ENCODE data around the gene SCGB1D4.
A peak's percentile ranks its signal among the peaks of the same experiment; 100 is the strongest.
"Not testable (repeated sequence)": the region's sequence is repeated elsewhere in the genome, so short reads cannot be mapped to it uniquely, and the experiment has no call there.

Gene SCGB1D4

DNA sequence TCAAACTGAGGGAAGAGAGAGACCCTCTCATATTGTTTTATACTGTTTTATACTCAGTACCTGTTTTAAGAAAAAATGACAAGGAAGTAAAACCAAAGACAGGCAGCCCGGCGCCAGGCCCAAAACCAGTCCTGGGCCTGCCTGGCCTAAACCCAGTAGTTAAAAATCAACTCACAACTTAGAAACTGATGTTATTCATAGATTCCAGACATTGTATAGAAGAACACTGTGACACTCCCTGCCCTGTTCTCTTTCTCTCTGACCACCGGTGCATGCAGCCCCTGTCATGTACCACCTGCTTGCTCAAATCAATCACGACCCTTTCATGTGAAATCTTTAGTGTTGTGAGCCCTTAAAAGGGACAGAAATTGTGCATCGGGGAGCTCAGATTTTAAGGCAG is 26.9 kb upstream of the SCGB1D4 start:
- not testable (repeated sequence) for H3K9ac ChIP-seq (ENCODE audit: low read length); H4K20me1 ChIP-seq (ENCODE audit: insufficient read depth, low read length); H3K4me3 ChIP-seq (ENCODE audit: low read length); H3K27me3 ChIP-seq (replicated peaks; ENCODE audit: insufficient read depth, low read length); H2AFZ ChIP-seq (ENCODE audit: low read length); H3K4me2 ChIP-seq (ENCODE audit: low read depth, low read length); DNase-seq; H3K9me3 ChIP-seq (replicated peaks; ENCODE audit: insufficient read depth, low read length); H3K79me2 ChIP-seq (ENCODE audit: low read length); H3K4me1 ChIP-seq (ENCODE audit: low read length); H3K36me3 ChIP-seq (replicated peaks; ENCODE audit: insufficient read depth, low read length); H3K9me2 ChIP-seq (replicated peaks; ENCODE audit: insufficient read depth, low read length); H3K27ac ChIP-seq (ENCODE audit: low read length); H3F3A ChIP-seq (ENCODE audit: insufficient read depth, low read length)

- H3K4me3 ChIP-seq (ENCODE audit: low read length) = no peak overlapping the region
- no peaks in the 10 kb centered on the region for H3K9me2 ChIP-seq (replicated peaks; ENCODE audit: insufficient read depth, low read length)
- H3K4me1 ChIP-seq (ENCODE audit: low read length) = no peaks in the 10 kb centered on the region
- no peaks in the 10 kb centered on the region for H3K79me2 ChIP-seq (ENCODE audit: low read length)
- H4K20me1 ChIP-seq (ENCODE audit: insufficient read depth, low read length) = no peaks in the 10 kb centered on the region
- H3K27me3 ChIP-seq (replicated peaks; ENCODE audit: insufficient read depth, low read length) = no peaks in the 10 kb centered on the region
- no peak overlapping the region for H3K4me2 ChIP-seq (ENCODE audit: low read depth, low read length)
- H2AFZ ChIP-seq (ENCODE audit: low read length) = no peak overlapping the region
- no peak overlapping the region for H3K27ac ChIP-seq (ENCODE audit: low read length)
- H3K36me3 ChIP-seq (replicated peaks; ENCODE audit: insufficient read depth, low read length) = no peaks in the 10 kb centered on the region
- DNase-seq = peak; percentile 26
- no peak for TF ChIP-seq EZH2phosphoT487 (IDR thresholded peaks at IDR 0.05; ENCODE audit: low read length)
- peak; percentile 63 for TF ChIP-seq CTCF (IDR thresholded peaks at IDR 0.05; ENCODE audit: low read length)
- H3F3A ChIP-seq (ENCODE audit: insufficient read depth, low read length) = no peaks in the 10 kb centered on the region
- no peaks in the 10 kb centered on the region for H3K9me3 ChIP-seq (replicated peaks; ENCODE audit: insufficient read depth, low read length)
- no peak overlapping the region for H3K9ac ChIP-seq (ENCODE audit: low read length)
These were observed 26.1 kb upstream of the SCGB1D4 start for GRCh38 chr11:62324731-62325556.

DNA sequence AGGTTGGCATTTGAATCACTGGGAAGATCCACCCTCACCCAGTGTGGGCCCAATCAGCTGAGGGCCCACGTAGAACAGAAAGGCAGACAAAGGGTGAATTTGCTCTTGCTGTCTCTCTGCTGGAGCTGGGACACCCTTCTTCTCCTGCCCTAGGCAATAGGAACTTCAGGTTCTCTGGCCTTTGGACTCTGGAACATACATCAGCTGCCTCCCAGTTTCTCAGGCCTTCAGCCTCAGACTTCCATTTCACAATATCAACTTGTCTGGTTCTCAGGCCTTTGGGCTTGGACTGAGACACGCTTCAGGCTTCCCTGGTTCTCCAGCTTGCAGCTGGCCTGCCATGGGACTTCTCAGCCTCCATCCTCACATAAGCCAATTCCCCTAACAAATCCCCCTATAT is 23.6 kb upstream of the SCGB1D4 start:
- Histone ChIP-seq H3K27me3 (replicated peaks; ENCODE audit: insufficient read depth, low read length) (no peaks in the 10 kb centered on the region), H3K4me2 (ENCODE audit: low read depth, low read length) (no peak overlapping the region), H3K79me2 (ENCODE audit: low read length) (no peaks in the 10 kb centered on the region), H3K36me3 (replicated peaks; ENCODE audit: insufficient read depth, low read length) (no peaks in the 10 kb centered on the region), H3K4me1 (ENCODE audit: low read length) (no peaks in the 10 kb centered on the region), H3K9ac (ENCODE audit: low read length) (no peak overlapping the region), H3F3A (ENCODE audit: insufficient read depth, low read length) (no peaks in the 10 kb centered on the region), H3K9me2 (replicated peaks; ENCODE audit: insufficient read depth, low read length) (no peaks in the 10 kb centered on the region), H2AFZ (ENCODE audit: low read length) (no peak overlapping the region), H3K9me3 (replicated peaks; ENCODE audit: insufficient read depth, low read length) (no peaks in the 10 kb centered on the region), H4K20me1 (ENCODE audit: insufficient read depth, low read length) (no peaks in the 10 kb centered on the region), H3K4me3 (ENCODE audit: low read length) (no peak overlapping the region), H3K27ac (ENCODE audit: low read length) (no peak overlapping the region)
- TF ChIP-seq CTCF (IDR thresholded peaks at IDR 0.05; ENCODE audit: low read length) = no peak
- TF ChIP-seq EZH2phosphoT487 (IDR thresholded peaks at IDR 0.05; ENCODE audit: low read length) = no peak
- TF ChIP-seq EZH2 (optimal IDR thresholded peaks at IDR 0.05; ENCODE audit: low read depth, low read length) = no peak
- no peak for DNase-seq

GRCh38 chr11:62315431-62315830 is 16.6 kb upstream of the SCGB1D4 start:
- no peaks in the 10 kb centered on the region; the same call in 1 of the 2 replicates for H3K27me3 ChIP-seq (replicated peaks; ENCODE audit: insufficient read depth, low read length)
- TF ChIP-seq CTCF (IDR thresholded peaks at IDR 0.05; ENCODE audit: low read length) (no peak), EZH2phosphoT487 (IDR thresholded peaks at IDR 0.05; ENCODE audit: low read length) (no peak), EZH2 (optimal IDR thresholded peaks at IDR 0.05; ENCODE audit: low read depth, low read length) (no peak)
- DNase-seq = no peak

More at GRCh38 chr11:62315431-62315830, 16.6 kb upstream of the SCGB1D4 start:
- Histone ChIP-seq H3F3A (ENCODE audit: insufficient read depth, low read length) (no peaks in the 10 kb centered on the region), H3K4me1 (ENCODE audit: low read length) (no peaks in the 10 kb centered on the region), H3K36me3 (replicated peaks; ENCODE audit: insufficient read depth, low read length) (no peaks in the 10 kb centered on the region), H3K4me2 (ENCODE audit: low read depth, low read length) (no peak overlapping the region), H4K20me1 (ENCODE audit: insufficient read depth, low read length) (no peaks in the 10 kb centered on the region), H3K9ac (ENCODE audit: low read length) (no peak overlapping the region), H3K9me2 (replicated peaks; ENCODE audit: insufficient read depth, low read length) (no peaks in the 10 kb centered on the region), H2AFZ (ENCODE audit: low read length) (no peak overlapping the region), H3K27ac (ENCODE audit: low read length) (no peak overlapping the region), H3K79me2 (ENCODE audit: low read length) (no peaks in the 10 kb centered on the region), H3K9me3 (replicated peaks; ENCODE audit: insufficient read depth, low read length) (no peaks in the 10 kb centered on the region), H3K4me3 (ENCODE audit: low read length) (no peak overlapping the region)
